DOHH2 (cell line): ENCODE measurements around the gene CCNO.

Experiments
- EZH2phosphoT487 ChIP-seq: fragments of 200-600 bp; sonication (generic); IDR thresholded peaks from 2 replicates; pipeline ENCODE4 v1.6.1; 2017; ENCODE audit warnings: borderline replicate concordance, mild to moderate bottlenecking, antibody characterized with exemption, low read length, moderate library complexity, mixed read lengths
- TF ChIP-seq, protein P1 (sequence below): fragments of 200-600 bp; sonication (generic); IDR thresholded peaks from one replicate; pipeline ENCODE4 v1.5.1; 2014; ENCODE audit warnings: antibody characterized with exemption, mild to moderate bottlenecking, low read depth, low read length; ENCODE audit not compliant: poor library complexity, severe bottlenecking

DNA sequence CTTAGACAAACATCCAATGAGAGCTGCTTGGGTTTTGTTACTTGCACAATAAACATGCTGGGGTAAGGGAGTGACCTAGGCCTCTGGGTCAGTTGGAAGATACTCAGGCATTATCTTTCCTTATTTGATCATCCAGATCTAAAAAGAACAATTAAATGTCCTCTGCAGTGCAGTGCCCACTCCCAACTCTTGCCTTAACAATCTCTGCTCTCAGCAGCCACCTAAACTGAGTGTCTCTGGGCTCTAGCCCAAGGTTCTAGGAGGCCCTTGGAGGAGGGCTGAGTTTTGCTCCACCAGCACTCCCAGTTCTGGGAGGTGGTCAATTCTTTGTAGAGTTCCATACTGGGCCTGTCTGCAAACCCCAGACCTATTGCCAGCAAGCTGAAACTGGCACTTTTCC is 8.1 kb downstream of the CCNO start:
- TF ChIP-seq, protein P1, sequence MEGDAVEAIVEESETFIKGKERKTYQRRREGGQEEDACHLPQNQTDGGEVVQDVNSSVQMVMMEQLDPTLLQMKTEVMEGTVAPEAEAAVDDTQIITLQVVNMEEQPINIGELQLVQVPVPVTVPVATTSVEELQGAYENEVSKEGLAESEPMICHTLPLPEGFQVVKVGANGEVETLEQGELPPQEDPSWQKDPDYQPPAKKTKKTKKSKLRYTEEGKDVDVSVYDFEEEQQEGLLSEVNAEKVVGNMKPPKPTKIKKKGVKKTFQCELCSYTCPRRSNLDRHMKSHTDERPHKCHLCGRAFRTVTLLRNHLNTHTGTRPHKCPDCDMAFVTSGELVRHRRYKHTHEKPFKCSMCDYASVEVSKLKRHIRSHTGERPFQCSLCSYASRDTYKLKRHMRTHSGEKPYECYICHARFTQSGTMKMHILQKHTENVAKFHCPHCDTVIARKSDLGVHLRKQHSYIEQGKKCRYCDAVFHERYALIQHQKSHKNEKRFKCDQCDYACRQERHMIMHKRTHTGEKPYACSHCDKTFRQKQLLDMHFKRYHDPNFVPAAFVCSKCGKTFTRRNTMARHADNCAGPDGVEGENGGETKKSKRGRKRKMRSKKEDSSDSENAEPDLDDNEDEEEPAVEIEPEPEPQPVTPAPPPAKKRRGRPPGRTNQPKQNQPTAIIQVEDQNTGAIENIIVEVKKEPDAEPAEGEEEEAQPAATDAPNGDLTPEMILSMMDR, result no peak
- TF ChIP-seq EZH2phosphoT487, result no peak
